NCI-H187 treated with DMSO at 0.1 percent for 48 hours (cell line): ENCODE data around the gene NUP98.

Experiments
- DNase-seq: peaks from one replicate; lab custom pipeline; 2025; lab: John Stamatoyannopoulos, UW

NUP98 gene

GRCh38 chr11:3735827-3736226, 61.5 kb downstream of the NUP98 start:
- no peak for DNase-seq

GRCh38 chr11:3732671-3733436, 64.5 kb downstream of the NUP98 start:
- DNase-seq = no peak

DNA sequence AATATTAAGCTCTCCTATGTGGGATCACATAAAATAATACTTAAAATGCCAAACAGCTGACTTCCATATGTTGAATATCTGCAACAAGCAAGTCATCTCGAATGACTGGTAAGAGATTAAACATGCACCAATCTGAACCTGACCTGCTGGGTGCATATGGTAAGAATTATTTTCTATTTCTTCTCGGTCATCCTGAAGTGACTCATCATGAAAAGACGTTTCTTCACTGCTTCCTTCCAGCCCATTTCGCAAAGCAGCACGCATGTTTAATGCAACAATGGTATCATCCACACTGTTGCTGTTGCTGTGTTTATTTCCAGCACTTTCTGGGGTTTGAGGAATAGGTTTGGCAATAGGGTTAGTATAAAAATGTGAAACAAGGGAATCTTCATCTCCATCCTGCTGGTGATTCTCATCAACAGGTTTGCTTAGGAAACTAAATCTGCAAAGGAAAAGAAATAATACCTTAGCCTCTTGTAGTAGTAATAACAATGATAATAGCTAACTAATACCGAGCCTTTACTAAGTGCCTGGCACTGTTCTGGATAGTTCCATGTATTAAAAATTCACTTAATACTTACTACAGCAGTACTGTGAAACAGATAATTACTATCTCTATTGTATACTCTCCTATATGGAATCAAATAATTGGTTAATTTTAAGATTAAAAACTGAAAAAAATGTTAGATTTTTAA, 74.2 kb downstream of the NUP98 start:
- DNase-seq = no peak

GRCh38 chr11:3722100-3722499, 75.3 kb downstream of the NUP98 start:
- DNase-seq = no peak

DNA sequence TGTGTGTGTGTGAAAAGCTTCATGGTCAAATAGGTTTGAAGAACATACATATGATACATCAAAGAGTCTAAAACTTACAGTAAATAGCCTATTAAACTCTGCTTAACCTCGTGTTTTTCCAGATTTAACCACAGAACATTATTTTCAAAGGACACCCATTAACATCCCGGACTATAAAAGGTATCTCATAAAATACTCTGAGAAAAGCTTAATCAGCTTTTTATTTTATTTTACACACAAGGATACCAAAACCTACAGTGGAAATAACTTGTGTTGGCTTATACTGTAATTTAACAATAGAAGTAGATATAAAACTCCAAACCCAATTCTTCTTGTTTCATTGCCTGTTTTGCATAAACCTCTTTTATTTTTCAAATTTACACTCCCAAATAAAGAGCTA, 76.4 kb downstream of the NUP98 start:
- DNase-seq = no peak

DNA sequence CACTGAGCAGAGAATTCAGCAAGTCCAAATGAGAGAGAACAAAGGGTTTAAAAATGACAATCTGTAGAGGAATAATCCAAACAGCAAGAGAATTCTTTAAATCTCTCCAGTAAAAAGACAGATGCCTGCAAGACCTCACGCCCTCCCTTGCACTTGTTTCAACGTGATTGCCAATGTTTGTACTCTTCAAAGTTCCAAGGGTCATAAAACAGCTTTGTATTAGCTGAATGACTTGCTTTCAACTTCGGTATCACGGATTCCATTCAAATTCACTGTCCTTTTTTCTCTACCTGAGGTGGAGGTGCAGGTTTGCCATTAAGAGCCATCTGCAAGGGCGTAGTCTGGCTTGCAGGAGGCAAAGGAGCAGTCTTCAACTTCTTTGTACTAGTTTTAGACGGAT, 85.1 kb downstream of the NUP98 start:
- no peak for DNase-seq

- no peak for DNase-seq
Measured at GRCh38 chr11:3710485-3711259, 86.7 kb downstream of the NUP98 start.

DNA sequence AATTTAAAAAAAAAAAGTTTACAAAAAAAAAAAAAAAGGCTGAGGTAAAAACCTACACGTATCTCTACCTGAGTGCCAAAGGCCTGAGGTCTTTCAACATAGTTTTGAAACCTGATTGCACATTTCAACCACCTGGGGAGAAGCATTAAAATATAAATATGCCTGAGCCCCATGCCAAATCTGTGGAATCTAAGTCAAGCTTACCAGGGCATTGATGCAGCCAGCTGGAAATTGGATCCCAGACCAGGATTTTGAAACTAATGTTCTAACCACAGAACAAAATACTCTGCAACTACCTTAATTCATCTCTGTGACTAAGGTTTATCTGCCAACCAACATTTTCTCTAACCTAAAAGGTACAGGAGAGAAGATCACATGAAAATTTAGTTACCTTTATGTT, 87.4 kb downstream of the NUP98 start:
- DNase-seq = no peak

DNA sequence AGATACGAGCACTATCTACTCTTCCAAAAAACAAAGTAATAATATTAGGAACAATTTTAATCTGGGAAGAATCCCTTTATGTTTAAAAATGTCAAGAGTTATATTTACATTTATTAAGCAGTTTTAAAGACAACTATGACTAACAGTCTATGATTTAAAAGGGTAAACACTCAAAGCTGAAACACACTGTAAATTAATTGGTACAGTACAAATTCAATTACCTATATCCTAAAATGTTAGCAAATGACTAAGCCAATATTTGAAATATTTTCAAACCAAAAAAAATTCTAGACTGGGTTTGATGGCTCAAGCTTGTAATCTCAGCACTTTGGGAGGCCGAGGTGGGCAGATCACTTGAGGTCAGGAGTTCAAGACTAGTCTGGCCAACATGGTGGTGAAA, 90.2 kb downstream of the NUP98 start:
- DNase-seq = no peak

DNA sequence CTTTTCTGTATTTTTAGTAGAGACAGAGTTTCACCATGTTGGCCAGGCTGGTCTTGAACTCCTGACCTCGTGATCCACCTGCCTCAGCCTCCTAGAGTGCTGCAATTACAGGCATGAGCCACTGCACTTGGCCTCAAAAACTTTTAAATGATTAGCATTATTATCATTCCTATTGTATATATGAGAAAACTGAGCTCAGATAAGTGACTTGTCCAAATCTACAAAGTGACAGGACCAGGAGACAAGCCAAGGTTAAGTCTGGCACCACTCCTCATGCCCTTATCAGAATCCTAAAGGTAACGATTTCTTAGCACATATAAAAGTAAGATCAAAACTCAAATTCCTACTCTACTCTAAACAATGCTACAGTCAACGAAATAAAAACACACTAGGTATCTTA, 94.0 kb downstream of the NUP98 start:
- no peak for DNase-seq

- no peak for DNase-seq
Measured at GRCh38 chr11:3700910-3701309, 96.4 kb downstream of the NUP98 start.

- no peak for DNase-seq
Measured at GRCh38 chr11:3700410-3700809, 96.9 kb downstream of the NUP98 start.

GRCh38 chr11:3686751-3687150, 110.6 kb downstream of the NUP98 start:
- no peak for DNase-seq

DNA sequence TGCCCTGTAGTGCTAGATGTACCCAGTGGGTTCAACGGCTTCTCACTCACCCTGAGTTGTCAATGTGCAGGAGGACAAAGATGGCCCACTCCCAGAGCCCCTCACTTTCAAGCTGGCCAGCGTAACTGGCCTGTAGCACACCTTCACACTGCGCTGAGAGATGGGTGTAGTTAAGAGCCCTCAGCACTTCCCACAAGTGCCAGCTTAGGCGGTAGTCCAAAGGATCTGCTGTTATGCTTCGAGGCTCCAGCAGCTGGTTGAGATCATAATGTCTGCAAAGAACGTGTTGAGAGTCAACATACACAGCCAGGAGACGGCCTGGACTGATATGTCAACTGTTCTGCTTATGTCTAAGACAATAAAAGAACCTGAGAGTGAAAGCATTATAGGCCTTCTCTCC, 111.4 kb downstream of the NUP98 start:
- DNase-seq = no peak

- DNase-seq = no peak
Measured at GRCh38 chr11:3684819-3685172, 112.6 kb downstream of the NUP98 start.

- DNase-seq = no peak
Measured at GRCh38 chr11:3684129-3684818, 113.1 kb downstream of the NUP98 start.

- no peak for DNase-seq
Measured at GRCh38 chr11:3683039-3683438, 114.3 kb downstream of the NUP98 start.

- DNase-seq = no peak
Measured at GRCh38 chr11:3679077-3679476, 118.3 kb downstream of the NUP98 start.

GRCh38 chr11:3675971-3676370, 121.4 kb downstream of the NUP98 start:
- no peak for DNase-seq

GRCh38 chr11:3674189-3674588, 123.2 kb downstream of the NUP98 start:
- no peak for DNase-seq

GRCh38 chr11:3671334-3672254, 125.8 kb downstream of the NUP98 start, which contains the start of gene CHRNA10:
CHRNA10 (minus strand) TSS chr11:3671384; CDS start chr11:3671312, 72 bp downstream.
- DNase-seq = no peak
